PFSK-1 (cell line): ENCODE results near the gene CEP72.

Experiments
- POLR2AphosphoS5 ChIP-seq: IDR thresholded peaks from 2 replicates; pipeline ENCODE4 v1.6.1; 2012; ENCODE audit warnings: low read depth, mild to moderate bottlenecking, control low read depth, low read length, moderate library complexity
- TAF1 ChIP-seq: IDR thresholded peaks from 2 replicates; pipeline ENCODE4 v1.6.1; 2012; ENCODE audit warnings: low read length, control low read depth, borderline replicate concordance; ENCODE audit not compliant: insufficient read depth

DNA sequence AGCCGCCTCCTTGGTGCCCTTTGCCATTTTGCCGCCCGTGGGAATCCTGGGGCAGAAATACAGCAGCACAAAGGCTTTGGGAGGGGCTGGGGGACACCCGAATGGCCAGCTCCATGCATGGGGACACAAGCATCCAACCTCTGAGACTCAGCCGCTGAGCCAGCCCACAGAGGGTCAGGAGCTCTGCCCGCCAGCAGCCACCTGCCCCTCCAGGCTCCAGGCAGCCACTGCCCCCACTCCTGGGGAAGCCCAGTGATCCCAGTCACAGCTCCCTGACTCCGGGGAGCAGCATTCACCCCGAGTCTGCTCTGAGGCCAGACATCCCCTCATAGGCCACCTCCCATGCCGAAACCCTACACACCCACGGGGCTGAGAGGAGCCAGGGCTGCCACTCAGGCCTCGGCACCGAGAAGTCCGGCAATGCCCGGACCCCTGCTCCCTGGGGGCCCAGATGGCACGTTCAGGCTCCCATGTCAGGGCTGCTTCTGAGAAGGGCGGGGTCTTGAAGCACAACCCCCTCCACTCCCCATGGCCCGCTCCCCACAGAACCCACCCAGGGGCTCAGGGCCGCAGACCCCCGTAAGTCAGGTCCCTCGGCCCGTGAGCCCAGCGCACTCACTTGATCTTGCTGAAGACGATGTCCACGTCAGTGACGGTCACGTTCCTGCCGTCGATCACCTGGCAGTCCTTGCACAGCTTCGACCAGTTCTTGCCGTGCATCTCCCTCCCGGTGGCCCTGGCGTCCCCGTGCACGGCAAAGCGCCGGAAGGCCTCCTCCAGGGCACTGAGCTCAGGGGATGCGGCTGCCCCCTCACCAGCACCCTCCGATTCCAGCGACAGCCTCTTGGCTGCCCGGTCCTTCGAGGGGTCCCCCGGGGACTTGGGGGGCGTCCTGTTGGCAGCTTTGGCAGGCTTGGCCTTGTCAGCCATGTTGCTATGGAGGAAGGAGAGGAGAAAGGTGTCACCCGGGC, 65.3 kb downstream of the CEP72 start:
- TF ChIP-seq TAF1 (no peak), POLR2AphosphoS5 (no peak)
